GM10266 (cell line): ENCODE data around the gene FBXL16.
A peak's percentile ranks its signal among the peaks of the same experiment; 100 is the strongest.
"Not testable (repeated sequence)": the region's sequence is repeated elsewhere in the genome, so short reads cannot be mapped to it uniquely, and the experiment has no call there.

ENCODE experiments used
- DNase-seq: peaks from one replicate; pipeline ENCODE4 v3.0.0; 2012; ENCODE audit errors: extremely low spot score
- TF ChIP-seq, protein P1 (sequence below): IDR thresholded peaks from 2 replicates; pipeline ENCODE4 v1.5.1; 2012; ENCODE audit warnings: mild to moderate bottlenecking, low read depth; ENCODE audit not compliant: control insufficient read depth, insufficient read depth; ENCODE audit errors: missing control alignments

The FBXL16 gene

DNA sequence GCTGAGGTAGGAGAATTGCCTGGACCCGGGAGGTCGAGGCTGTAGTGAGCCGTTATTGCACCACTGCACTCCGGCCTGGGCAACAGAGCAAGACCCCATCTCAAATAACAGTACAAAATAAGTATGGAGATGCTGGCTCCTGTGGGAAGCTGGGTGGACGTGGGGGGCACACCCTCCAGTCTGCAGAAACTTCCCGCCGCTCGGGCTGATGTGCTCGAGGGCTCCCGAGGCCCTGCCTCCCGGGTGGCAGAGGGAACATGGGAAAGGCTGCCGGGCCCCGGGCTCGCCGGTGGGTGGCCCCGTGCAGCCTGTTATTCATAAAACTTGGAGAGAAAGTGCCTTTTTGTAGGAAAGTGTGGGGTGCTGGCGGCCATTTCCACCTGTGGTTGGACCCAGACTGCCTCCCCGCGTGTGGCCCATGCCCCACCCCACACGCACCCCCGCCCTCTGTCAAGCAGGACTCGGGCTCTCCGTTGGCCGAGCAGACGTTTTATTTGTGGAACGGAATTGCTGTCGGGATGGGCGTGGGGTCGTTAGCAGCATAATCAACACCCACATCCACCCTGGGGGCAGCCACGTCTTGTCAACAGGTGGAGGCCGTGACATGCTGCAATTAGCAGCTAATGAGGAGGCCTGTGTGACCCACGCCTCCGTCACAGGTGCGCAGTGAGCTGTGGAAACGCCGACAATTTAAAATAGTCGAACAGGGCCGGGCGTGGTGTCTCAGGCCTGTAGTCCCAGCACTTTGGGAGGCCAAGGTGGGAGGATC lies 42.6 kb upstream of the FBXL16 start:
- DNase-seq: no peak
- TF ChIP-seq, protein P1, sequence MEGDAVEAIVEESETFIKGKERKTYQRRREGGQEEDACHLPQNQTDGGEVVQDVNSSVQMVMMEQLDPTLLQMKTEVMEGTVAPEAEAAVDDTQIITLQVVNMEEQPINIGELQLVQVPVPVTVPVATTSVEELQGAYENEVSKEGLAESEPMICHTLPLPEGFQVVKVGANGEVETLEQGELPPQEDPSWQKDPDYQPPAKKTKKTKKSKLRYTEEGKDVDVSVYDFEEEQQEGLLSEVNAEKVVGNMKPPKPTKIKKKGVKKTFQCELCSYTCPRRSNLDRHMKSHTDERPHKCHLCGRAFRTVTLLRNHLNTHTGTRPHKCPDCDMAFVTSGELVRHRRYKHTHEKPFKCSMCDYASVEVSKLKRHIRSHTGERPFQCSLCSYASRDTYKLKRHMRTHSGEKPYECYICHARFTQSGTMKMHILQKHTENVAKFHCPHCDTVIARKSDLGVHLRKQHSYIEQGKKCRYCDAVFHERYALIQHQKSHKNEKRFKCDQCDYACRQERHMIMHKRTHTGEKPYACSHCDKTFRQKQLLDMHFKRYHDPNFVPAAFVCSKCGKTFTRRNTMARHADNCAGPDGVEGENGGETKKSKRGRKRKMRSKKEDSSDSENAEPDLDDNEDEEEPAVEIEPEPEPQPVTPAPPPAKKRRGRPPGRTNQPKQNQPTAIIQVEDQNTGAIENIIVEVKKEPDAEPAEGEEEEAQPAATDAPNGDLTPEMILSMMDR: no peak

DNA sequence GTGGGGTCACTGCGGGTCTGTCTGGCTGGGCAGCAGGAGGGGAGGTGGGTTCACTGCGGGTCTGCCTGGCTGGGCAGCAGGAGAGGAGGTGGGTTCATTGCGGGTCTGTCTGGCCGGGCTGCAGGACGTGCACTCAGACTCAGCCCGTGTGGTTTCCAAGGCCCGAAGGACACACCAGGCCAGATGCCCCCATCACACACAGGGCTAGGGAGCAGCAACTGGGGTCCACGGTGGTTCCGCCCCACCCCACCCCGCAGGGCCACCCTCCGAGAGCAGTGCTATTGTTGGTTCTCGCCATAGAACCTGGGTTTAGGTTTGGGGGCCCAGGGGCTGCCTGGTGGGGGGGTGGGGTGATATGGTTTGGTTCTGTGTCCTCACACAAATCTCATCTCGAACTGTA lies 41.0 kb upstream of the FBXL16 start:
- DNase-seq: no peak
- TF ChIP-seq, protein P1: no peak

DNA sequence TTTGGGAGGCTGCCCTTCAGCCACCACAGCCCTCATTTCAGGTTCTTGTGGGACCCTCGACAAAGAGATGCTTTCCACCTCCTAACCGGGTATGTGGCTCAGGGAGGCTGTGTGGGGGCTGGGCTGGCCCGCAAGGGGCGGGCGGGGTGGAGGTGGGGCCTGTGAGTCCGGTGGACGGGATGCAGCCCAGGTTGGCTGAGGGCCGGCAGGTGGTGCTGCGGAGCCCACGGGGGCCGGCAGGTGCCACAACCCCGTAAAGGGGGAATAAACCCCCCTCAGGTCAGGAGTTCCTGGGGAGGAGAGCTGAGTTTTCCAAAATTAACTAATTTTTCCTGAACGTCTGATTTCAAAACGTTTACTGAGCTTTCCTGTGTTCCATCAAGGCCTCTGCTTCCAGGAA lies 40.1 kb upstream of the FBXL16 start:
- no peak for DNase-seq

DNA sequence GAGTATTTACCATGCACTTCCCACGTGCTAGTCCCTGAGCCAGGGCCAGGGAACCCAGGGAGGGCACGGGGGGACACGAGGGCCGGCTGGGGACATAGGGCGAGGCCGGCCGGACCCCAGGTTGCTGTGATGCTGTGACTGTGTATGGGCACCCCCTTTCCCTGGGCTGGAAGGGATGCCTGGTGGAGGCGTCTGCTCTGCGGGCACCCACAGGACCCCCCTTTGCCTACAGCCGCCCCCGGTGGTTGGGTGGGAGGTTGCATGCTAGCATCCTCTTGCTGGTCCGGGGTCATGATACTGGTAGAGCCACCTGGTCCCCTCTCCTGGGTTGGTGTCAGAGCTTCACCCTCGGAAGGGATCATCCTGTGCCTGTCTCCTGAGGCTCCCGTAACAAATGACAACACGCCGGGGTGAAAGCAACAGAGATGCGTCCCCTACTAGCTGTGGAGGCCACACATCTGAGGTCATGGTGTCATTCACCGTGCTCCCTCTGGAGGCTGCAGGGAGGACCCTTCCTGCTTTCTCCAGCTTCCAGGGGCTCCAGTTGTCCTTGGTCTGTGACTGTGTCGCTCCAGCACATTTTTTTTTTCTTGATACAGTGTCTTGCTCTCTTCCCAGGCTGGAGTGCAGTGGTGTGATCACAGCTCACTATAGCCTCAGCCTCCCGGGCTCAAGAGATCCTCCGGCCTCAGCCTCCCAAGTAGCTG lies 38.3 kb upstream of the FBXL16 start:
- TF ChIP-seq, protein P1: no peak

More for the DNA sequence above, 40.1 kb upstream of the FBXL16 start:
- TF ChIP-seq, protein P1: peak; percentile 51

DNA sequence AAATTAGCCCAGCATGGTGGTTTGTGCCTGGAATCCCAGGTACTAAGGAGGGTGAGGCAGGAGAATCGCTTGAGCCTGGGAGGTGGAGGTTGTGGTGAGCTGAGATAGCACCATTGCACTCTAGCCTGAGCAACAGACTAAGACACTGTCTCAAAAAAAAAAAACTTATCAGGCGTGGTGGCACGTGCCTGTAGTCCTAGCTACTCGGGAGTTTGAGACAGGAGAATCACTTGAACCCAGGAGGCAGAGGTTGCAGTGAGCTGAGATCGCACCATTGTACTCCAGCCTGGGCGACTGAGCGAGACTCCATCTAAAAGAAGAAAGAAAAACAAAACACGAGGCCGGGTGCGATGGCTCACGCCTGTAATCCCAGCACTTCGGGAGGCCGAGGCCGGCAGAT lies 37.3 kb upstream of the FBXL16 start:
- not testable (repeated sequence) for DNase-seq

More for the DNA sequence above, 38.3 kb upstream of the FBXL16 start:
- no peak for DNase-seq

DNA sequence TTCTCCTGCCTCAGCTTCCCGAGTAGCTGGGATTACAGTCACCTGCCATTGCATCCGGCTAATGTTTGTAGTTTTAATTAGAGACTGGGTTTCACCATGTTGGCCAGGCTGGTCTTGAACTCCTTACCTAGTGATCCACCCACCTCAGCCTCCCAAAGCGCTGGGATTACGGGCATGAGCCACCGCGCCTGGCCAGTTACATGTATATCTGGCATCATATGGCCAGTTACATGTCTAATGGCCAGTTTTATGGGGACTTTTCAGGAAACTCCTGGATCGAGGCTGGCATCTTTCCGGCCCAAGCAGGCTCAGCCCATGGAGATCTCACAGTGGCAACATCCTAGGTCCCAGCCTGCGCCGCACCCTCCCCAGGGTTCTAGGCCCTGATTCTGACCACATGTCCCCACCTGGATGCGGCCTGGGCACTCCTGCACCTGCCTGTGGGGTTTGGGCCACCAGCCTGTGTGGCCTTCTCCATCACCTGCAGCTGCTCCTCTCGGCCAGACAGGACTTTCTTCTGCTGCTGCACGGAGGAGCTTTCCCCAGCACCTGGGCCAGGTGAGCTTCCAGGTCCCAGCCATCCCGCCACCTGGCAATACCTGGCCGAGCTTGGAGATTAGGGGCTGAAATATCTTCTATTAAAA lies 36.5 kb upstream of the FBXL16 start:
- TF ChIP-seq, protein P1: no peak

DNA sequence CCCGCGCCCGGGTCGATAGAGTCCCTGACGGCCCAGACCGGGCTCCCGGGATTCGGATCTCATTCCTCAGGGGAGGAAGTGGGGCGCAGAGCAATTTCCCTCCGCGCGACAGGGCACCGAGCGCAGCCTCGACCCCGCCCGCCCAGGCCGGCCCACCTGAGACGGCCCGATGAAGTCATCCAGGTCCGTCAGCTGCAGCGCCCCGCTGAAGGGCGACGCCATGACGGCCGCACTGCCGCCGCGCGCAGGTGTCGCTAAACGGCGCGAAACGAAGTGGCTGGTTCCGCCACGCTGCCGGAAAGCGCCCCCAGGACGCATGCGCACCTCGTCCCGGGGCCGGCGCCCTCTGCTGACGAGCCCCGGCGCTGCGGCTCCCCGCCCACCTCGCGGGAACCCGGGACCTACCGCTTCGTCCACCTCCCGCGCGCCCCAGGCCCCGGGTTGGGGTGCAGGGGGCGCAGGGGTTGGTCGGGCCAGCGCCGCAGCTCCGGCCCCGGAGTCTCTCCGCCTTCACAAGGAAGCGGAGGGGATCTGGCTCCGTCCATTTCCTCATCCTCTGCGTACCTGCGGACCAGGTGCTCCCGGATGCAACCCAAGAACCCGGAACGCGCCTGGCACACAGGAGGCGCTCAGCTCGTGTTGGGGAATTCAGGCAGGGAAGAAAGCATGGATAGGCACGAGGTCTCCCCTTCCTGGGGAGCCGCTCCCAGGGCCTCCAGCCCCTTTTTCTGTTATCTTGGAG lies 35.3 kb upstream of the FBXL16 start, which contains the start of gene CIAO3:
Gene CIAO3 (minus strand): TSS at position 234 of the 742 bp plus-strand sequence. CDS start 12 bp downstream, at position 222.
- TF ChIP-seq, protein P1: peak; percentile 97
- DNase-seq: peak; percentile 98

More for the DNA sequence above, 36.5 kb upstream of the FBXL16 start:
- no peak for DNase-seq
